Neural crest cell (in vitro differentiated cells): ENCODE measurements around the gene CYP2W1. TPM values are rescaled to one million over a fixed set of nuclear protein-coding genes. Genes with fewer than 3 reads are reported as not detected.
"Not testable (repeated sequence)": the region's sequence is repeated elsewhere in the genome, so short reads cannot be mapped to it uniquely, and the experiment has no call there.

Experiments
- DNase-seq: peaks from one replicate; pipeline ENCODE4 v3.0.0; 2021; ENCODE audit warnings: low read depth, mixed read lengths, low spot score
- H3K27ac Mint-ChIP-seq: one replicate; pipeline ENCODE4 v1.8.0; 2021; ENCODE audit warnings: mild to moderate bottlenecking, mixed read lengths; ENCODE audit not compliant: unreplicated experiment
- H3K27me3 Mint-ChIP-seq: 2 replicates; pipeline ENCODE4 v1.8.0; 2021; ENCODE audit warnings: low read depth, mild to moderate bottlenecking, mixed read lengths
- H3K36me3 Mint-ChIP-seq: 2 replicates; pipeline ENCODE4 v1.8.0; 2021; ENCODE audit warnings: low read depth, mild to moderate bottlenecking, mixed read lengths
- H3K4me1 Mint-ChIP-seq: 2 replicates; pipeline ENCODE4 v1.8.0; 2021; ENCODE audit warnings: mixed read lengths
- H3K4me3 Mint-ChIP-seq: one replicate; pipeline ENCODE4 v1.8.0; 2021; ENCODE audit warnings: mild to moderate bottlenecking, mixed read lengths
- H3K9me3 Mint-ChIP-seq: 2 replicates; pipeline ENCODE4 v1.8.0; 2021; ENCODE audit warnings: mixed read lengths
- CTCF ChIP-seq: fragments of 200-600 bp; sonication (generic); conservative IDR thresholded peaks from 2 replicates; pipeline ENCODE4 v1.5.0; 2021; ENCODE audit warnings: antibody characterized with exemption, mild to moderate bottlenecking
- total RNA-seq: library from RNA; stranded (reverse); gene quantifications from 2 replicates; pipeline ENCODE4 v1.2.1, GENCODE V29; 2021

CYP2W1 gene
- total RNA-seq, 1 donor from 2014 or later: not detected

DNA sequence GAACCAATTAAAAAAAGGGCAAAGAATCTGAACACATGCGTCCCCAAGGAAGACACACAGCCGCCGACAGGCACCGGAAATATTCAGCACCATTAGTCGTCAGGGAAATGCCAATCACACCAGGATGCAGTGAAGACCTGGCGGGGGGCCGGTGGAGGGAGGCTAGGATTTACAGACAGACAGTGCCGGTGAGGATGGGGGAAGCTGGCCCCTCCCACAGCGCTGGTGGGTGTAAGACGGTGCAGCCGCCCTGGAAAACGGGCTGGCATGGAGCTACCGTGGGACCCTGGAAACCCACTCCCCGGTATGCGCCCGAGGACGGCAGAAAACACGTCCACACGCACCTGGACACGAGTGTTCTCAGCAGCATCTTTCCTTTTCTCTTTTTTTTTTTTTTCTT lies 23.7 kb upstream of the CYP2W1 start:
- Mint-ChIP-seq H3K36me3 (no peaks in the 10 kb centered on the region), H3K27me3 (peaks cover 21% of the 10 kb centered on the region), H3K27ac (no peak overlapping the region), H3K9me3 (no peaks in the 10 kb centered on the region), H3K4me1 (peaks cover 10% of the 10 kb centered on the region), H3K4me3 (no peak overlapping the region)
- TF ChIP-seq CTCF: no peak
- no peak for DNase-seq

DNA sequence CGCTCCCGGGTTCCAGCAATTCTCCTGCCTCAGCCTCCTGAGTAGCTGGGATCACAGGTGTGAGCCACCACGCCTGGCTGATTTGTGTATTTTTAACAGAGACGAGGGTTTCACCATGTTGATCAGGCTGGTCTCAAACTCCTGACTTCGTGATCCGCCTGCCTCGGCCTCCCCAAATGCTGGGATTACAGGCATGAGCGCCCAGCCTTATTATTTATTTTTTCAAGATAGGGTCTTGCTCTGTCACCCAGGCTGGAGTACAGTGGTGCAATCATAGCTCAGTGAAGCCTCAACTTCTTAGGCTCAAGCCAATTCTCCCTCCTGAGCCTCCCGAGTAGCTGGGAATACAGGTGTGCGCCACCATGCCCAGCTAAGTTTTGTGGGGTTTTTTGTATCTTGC lies 23.2 kb upstream of the CYP2W1 start:
- not testable (repeated sequence) for DNase-seq, H3K36me3 Mint-ChIP-seq, H3K4me3 Mint-ChIP-seq, H3K27ac Mint-ChIP-seq, H3K9me3 Mint-ChIP-seq
- H3K27me3 Mint-ChIP-seq: peaks cover 22% of the 10 kb centered on the region
- H3K4me1 Mint-ChIP-seq: peaks cover 12% of the 10 kb centered on the region

GRCh38 chr7:960269-960871 lies 22.6 kb upstream of the CYP2W1 start:
- H3K4me1 Mint-ChIP-seq: peaks cover 18% of the 10 kb centered on the region
- TF ChIP-seq CTCF: no peak
- H3K9me3 Mint-ChIP-seq: no peaks in the 10 kb centered on the region
- DNase-seq: no peak
- H3K27ac Mint-ChIP-seq: no peak overlapping the region
- H3K4me3 Mint-ChIP-seq: peak overlapping the region; percentile 21
- no peaks in the 10 kb centered on the region for H3K36me3 Mint-ChIP-seq
- peaks cover 20% of the 10 kb centered on the region for H3K27me3 Mint-ChIP-seq

- not testable (repeated sequence) for H3K4me3 Mint-ChIP-seq, H3K9me3 Mint-ChIP-seq, H3K27ac Mint-ChIP-seq
These were observed 22.0 kb upstream of the CYP2W1 start for GRCh38 chr7:960972-961371.

GRCh38 chr7:961546-962400 lies 21.2 kb upstream of the CYP2W1 start:
- no peaks in the 10 kb centered on the region for H3K36me3 Mint-ChIP-seq
- peak overlapping the region; percentile 7 for H3K4me3 Mint-ChIP-seq
- no peak overlapping the region for H3K27ac Mint-ChIP-seq

More at GRCh38 chr7:960972-961371, 22.0 kb upstream of the CYP2W1 start:
- DNase-seq, H3K36me3 Mint-ChIP-seq: not testable (repeated sequence)
- Mint-ChIP-seq H3K27me3 (peaks cover 14% of the 10 kb centered on the region), H3K4me1 (peaks cover 18% of the 10 kb centered on the region)

More at GRCh38 chr7:961546-962400, 21.2 kb upstream of the CYP2W1 start:
- TF ChIP-seq CTCF: no peak
- Mint-ChIP-seq H3K9me3 (no peaks in the 10 kb centered on the region), H3K4me1 (peaks cover 22% of the 10 kb centered on the region), H3K27me3 (peaks cover 11% of the 10 kb centered on the region)
- DNase-seq: no peak
